ENCODE results near the gene S1PR3. TPM values are rescaled to one million over a fixed set of nuclear protein-coding genes. Genes with fewer than 3 reads are reported as not detected.

The S1PR3 gene
- total and polyA plus RNA-seq, 9 donors, result 1.9 to 18.5 (median 5.9) TPM

DNA sequence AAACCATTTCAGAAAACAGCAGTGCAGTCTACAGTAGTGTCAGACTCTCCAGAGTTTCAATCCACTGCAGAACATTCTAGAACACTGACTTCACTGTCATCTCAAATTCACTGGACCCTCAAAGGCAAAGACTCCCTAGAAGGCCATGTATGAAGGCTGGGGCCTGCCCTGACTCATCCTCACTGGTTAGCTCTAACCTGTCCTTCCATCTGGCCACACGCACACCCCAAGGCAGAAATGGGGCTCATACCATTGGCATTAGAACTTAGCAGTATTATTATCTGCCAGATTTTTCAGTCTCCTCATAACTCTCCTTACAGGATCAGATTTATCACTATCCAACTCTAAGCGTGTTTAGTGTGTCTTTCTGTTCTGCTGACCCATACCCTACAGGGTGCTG, 20.4 kb downstream of the S1PR3 start:
- H3K27ac ChIP-seq, result no peak overlapping the region
- no peaks in the 10 kb centered on the region for H3K9me3 ChIP-seq
- WGBS, 3 donors, result 91 to 100% (median 97%) methylated on average over 2 of the region's 2 CpGs
- H3K4me3 ChIP-seq, result no peak overlapping the region
- no peaks in the 10 kb centered on the region for H3K4me1 ChIP-seq (ENCODE audit: insufficient read depth)
- H3K27me3 ChIP-seq, result no peaks in the 10 kb centered on the region
- no peak for DNase-seq
- TF ChIP-seq, protein P1, sequence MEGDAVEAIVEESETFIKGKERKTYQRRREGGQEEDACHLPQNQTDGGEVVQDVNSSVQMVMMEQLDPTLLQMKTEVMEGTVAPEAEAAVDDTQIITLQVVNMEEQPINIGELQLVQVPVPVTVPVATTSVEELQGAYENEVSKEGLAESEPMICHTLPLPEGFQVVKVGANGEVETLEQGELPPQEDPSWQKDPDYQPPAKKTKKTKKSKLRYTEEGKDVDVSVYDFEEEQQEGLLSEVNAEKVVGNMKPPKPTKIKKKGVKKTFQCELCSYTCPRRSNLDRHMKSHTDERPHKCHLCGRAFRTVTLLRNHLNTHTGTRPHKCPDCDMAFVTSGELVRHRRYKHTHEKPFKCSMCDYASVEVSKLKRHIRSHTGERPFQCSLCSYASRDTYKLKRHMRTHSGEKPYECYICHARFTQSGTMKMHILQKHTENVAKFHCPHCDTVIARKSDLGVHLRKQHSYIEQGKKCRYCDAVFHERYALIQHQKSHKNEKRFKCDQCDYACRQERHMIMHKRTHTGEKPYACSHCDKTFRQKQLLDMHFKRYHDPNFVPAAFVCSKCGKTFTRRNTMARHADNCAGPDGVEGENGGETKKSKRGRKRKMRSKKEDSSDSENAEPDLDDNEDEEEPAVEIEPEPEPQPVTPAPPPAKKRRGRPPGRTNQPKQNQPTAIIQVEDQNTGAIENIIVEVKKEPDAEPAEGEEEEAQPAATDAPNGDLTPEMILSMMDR (IDR thresholded peaks at IDR 0.05), result no peak
- no peak for TF ChIP-seq EP300 (IDR thresholded peaks at IDR 0.05)
- no peak for TF ChIP-seq POLR2A (IDR thresholded peaks at IDR 0.05)
- intact Hi-C loops (cut with DNase I), result loop anchor here in 1 of 4 donors (2.0 kb wide), 1 partner anchor 523 kb away; no protein-coding TSS in a partner anchor
- H3K36me3 ChIP-seq, result no peaks in the 10 kb centered on the region

DNA sequence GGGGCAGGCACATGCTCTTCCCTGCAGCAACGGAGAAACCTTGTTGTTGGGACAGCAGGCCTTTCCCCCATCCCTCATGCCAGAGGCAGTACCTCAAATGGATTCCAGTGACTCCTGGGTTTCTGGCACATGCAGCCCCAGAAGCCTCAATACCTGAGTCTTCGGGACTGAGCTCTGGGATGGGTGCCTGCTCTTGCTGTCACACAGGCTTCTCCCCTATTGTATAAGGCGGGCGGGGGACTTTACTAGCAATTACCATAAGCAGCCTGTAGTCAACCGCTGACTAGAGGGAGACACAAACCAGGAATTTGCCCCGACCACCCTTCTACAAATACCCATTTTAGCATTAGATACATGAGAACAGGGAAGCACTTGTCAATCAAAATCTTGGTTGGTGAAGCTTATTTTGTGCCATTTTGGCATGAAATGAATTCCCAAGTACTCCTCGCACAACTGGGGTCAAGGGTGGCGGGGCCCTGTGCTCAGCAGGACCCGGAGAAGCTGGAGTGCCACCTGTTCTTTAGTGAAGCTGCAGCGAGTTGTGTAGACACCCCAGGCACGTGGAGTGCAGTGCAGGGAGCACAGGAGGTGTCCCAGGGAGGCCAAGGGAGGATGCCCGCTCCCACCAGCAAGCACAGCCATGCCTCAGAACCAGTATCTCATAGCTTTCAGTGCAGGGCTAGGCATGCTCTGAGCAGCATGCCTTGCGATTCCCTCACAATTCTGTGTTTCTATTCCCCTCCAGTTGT, 21.2 kb downstream of the S1PR3 start:
- Histone ChIP-seq H3K27me3 (no peaks in the 10 kb centered on the region), H3K4me1 (ENCODE audit: insufficient read depth) (no peaks in the 10 kb centered on the region), H3K36me3 (no peaks in the 10 kb centered on the region), H3K9me3 (no peaks in the 10 kb centered on the region), H3K27ac (no peak overlapping the region), H3K4me3 (no peak overlapping the region)
- whole genome bisulfite sequencing, 3 donors, result 86 to 91% (median 90%) methylated on average over 13 of the region's 13 CpGs
- TF ChIP-seq POLR2A (IDR thresholded peaks at IDR 0.05) (no peak), EP300 (IDR thresholded peaks at IDR 0.05) (no peak)
- DNase-seq, result no peak
- intact Hi-C loops (cut with DNase I), result loop anchor here in 1 of 4 donors (2.0 kb wide), 1 partner anchor 522 kb away; no protein-coding TSS in a partner anchor

DNA sequence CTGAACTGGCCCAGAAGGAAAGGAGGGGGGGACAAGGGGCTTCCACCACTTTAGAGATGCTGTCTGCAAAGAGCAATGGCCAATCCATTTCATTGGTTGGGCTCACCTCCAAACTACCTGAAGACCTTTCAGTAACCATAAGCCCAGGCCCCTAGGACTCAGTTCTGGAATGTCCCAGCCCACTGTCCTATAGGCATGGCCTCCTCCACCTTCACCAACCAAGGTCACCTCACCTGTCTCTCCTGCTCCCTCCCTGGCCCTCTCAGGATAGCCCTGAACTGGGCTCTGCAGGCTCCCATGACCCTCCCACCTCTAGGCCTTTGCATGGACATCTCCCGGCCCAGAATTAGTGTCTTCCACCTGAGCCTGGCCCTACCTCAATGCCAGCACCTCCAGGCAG, 22.4 kb downstream of the S1PR3 start:
- 67 to 93% (median 88%) methylated on average over 1 of the region's 1 CpG for WGBS, 3 donors
- Histone ChIP-seq H3K36me3 (no peaks in the 10 kb centered on the region), H3K27ac (no peak overlapping the region), H3K27me3 (no peaks in the 10 kb centered on the region), H3K4me3 (no peak overlapping the region), H3K4me1 (ENCODE audit: insufficient read depth) (no peaks in the 10 kb centered on the region), H3K9me3 (no peaks in the 10 kb centered on the region)
- intact Hi-C loops (cut with DNase I), result loop anchor here in 1 of 4 donors (2.0 kb wide), 1 partner anchor 521 kb away; no protein-coding TSS in a partner anchor
- no peak for DNase-seq
- TF ChIP-seq POLR2A (IDR thresholded peaks at IDR 0.05) (no peak), EP300 (IDR thresholded peaks at IDR 0.05) (no peak)
- TF ChIP-seq, protein P1 (IDR thresholded peaks at IDR 0.05), result no peak

DNA sequence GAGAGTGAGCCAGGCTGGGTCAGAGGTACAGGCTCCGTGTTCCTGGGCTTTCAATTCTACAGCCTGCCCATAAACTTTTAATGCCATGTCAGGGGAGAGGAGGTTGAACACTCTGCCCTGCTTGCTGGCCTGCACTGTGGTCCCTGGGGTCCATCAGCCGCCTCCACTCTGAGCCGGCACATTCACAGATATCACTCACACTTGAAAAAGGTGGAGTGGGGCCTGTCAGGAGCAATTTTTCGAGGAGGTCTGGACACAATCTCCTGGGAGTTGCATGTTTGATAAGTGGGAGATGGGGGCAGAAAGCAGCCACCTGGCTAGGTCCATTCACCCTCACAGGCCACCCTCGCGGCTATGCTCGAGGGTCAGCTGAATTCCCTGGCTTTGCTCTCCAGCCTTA, 22.9 kb downstream of the S1PR3 start:
- H3K36me3 ChIP-seq, result no peaks in the 10 kb centered on the region
- intact Hi-C loops (cut with DNase I), result no loop called here
- H3K9me3 ChIP-seq, result no peaks in the 10 kb centered on the region
- no peaks in the 10 kb centered on the region for H3K27me3 ChIP-seq
- DNase-seq, result no peak
- no peak overlapping the region for H3K4me3 ChIP-seq
- no peaks in the 10 kb centered on the region for H3K4me1 ChIP-seq (ENCODE audit: insufficient read depth)
- H3K27ac ChIP-seq, result no peak overlapping the region
- no peak for TF ChIP-seq POLR2A (IDR thresholded peaks at IDR 0.05)
- no peak for TF ChIP-seq EP300 (IDR thresholded peaks at IDR 0.05)
- WGBS, 3 donors, result 88 to 92% (median 89%) methylated on average over 7 of the region's 7 CpGs

DNA sequence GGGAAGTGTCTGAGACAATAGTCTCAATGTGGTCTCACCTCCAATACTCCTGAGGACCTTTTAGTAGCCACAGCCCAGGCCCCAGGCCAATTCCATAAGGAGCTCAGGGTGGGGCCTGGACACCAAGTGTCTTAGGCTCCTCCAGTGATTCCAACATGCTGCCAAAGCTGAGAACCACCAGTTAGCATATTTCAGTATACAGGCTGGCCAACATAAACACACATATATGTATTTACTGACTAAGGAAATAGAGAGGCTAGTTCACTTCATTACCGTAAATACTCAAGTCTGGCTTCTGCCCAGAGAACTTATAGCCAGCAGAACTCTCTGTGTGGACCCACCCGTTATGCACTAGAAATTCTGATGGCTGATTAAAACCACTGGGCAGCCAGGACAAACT, 24.1 kb downstream of the S1PR3 start:
- Histone ChIP-seq H3K9me3 (no peaks in the 10 kb centered on the region), H3K4me1 (ENCODE audit: insufficient read depth) (peaks cover 2% of the 10 kb centered on the region), H3K36me3 (no peaks in the 10 kb centered on the region), H3K27ac (no peak overlapping the region), H3K4me3 (no peak overlapping the region), H3K27me3 (no peaks in the 10 kb centered on the region)
- no peak for DNase-seq
- intact Hi-C loops (cut with DNase I), result no loop called here
- TF ChIP-seq, protein P1 (IDR thresholded peaks at IDR 0.05), result no peak
- TF ChIP-seq EP300 (IDR thresholded peaks at IDR 0.05), result no peak
- TF ChIP-seq POLR2A (IDR thresholded peaks at IDR 0.05), result no peak
- WGBS, 3 donors, result 90 to 98% (median 93%) methylated on average over 2 of the region's 2 CpGs

Data from ovary (tissue), 9 donors.